Erythroblast (primary cell): Measurements from ENCODE around the gene MED8.

Experiments
- DNase-seq, 2 experiments: peaks; one replicate each; lab custom pipeline; 2025; lab: John Stamatoyannopoulos, UW
- GATA1 ChIP-seq: IDR thresholded peaks from 2 replicates; pipeline ENCODE4 v1.6.1; 2011; ENCODE audit warnings: low read depth, mild to moderate bottlenecking, control low read depth, low read length, moderate library complexity
- POLR2A ChIP-seq: IDR thresholded peaks from 2 replicates; pipeline ENCODE4 v1.6.1; 2011; ENCODE audit warnings: mild to moderate bottlenecking, low read length

Gene MED8

DNA sequence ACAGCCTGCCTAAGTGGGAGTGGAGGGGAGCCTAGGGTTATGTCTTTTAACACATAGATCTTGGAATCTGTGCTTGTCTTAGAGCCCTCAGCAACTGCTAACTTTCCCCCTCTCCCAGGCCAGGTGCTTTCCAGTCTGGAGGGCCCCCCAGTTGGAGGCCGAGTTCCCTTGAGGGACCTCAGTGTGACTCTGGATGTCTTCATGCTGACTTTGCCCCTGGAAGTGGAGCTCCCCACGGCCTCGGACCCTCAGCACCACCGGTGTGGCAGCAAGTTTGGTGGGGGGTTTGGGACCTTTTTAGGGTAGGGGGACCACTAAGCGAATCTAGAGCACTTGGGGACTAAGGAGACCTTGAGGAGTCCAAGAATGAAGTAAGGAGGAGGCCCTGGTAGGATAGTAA is 41.2 kb upstream of the MED8 start:
- no peak for TF ChIP-seq POLR2A
- TF ChIP-seq GATA1, result no peak
- DNase-seq, result no peak

DNA sequence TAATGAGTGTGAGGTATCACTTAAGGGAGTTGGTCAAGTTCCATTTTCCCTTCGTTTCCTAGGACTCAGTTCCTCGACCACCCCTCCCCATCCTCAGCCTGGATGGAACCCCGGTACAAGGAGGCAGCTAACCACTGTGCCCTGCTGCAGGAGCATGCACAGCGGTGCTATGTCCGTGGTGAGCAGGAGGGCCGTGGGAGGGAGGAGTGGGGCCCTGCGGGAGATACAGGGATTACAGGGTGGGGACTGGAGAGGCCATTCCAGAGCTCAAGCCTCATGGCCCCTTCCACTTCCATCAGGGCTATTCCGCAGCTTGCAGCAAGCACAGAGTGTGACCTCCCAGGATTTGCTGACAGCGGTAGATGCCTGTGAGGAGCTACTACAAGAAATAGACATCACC is 38.3 kb upstream of the MED8 start:
- no peak for DNase-seq

GRCh38 chr1:43427524-43427923 is 37.9 kb upstream of the MED8 start:
- TF ChIP-seq POLR2A, result no peak
- TF ChIP-seq GATA1, result no peak
- DNase-seq, result no peak

More for the DNA sequence above, 38.3 kb upstream of the MED8 start:
- TF ChIP-seq GATA1 (no peak), POLR2A (no peak)

DNA sequence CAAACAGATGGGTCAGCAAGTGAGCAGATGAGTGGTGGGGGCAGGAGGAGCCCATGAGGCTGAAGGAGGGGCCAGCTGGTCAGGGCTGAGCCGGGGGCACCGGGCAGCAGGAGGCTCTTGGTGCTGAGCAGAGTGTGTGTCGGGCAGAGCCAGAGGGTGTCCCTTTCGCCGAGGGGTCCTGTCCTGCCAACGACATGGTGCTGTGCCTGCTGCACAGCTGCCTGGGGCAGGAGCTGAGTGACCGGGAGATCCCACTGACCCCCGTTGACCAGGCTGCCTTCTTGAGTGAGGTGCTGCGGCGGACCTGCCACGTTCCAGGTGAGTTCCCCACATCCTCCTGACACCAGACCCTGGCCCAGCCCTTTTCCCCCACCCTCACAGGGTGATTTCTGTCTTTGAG is 36.6 kb upstream of the MED8 start:
- no peak for DNase-seq
- TF ChIP-seq GATA1, result no peak
- no peak for TF ChIP-seq POLR2A

- TF ChIP-seq GATA1 (no peak), POLR2A (no peak)
- DNase-seq, result no peak
Observed at GRCh38 chr1:43425045-43425444, 35.4 kb upstream of the MED8 start.

GRCh38 chr1:43423672-43424550 is 34.3 kb upstream of the MED8 start:
- DNase-seq, result peak in 1 of 2 experiments; percentile 15
- no peak for TF ChIP-seq GATA1
- TF ChIP-seq POLR2A, result no peak

GRCh38 chr1:43422995-43423671 is 33.5 kb upstream of the MED8 start:
- no peak for DNase-seq
- TF ChIP-seq POLR2A, result no peak
- no peak for TF ChIP-seq GATA1

GRCh38 chr1:43421976-43422750 is 32.6 kb upstream of the MED8 start:
- no peak for DNase-seq
- TF ChIP-seq GATA1 (no peak), POLR2A (no peak)

DNA sequence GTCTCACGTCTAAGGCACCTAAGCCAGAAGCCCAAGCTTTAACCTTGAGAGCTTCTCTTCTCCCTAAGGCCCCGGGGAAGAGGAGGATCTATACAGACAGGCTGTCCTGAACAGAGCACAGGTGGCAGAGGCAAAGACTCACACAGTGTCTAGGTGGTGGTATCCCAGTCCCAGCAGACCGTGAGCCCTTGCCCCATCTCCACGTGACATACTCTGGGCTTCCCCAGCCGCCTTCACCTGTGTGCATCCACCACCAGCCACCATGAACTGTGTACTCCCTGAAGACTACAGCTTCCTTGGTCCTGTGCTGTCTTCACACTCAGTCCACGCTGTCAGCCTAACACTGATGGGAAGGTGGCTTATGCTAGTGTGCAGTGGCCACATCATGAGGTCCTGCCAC is 31.8 kb upstream of the MED8 start:
- TF ChIP-seq POLR2A (no peak), GATA1 (no peak)
- no peak for DNase-seq

GRCh38 chr1:43420874-43421273 is 31.3 kb upstream of the MED8 start:
- TF ChIP-seq POLR2A, result no peak
- TF ChIP-seq GATA1, result no peak
- DNase-seq, result no peak

DNA sequence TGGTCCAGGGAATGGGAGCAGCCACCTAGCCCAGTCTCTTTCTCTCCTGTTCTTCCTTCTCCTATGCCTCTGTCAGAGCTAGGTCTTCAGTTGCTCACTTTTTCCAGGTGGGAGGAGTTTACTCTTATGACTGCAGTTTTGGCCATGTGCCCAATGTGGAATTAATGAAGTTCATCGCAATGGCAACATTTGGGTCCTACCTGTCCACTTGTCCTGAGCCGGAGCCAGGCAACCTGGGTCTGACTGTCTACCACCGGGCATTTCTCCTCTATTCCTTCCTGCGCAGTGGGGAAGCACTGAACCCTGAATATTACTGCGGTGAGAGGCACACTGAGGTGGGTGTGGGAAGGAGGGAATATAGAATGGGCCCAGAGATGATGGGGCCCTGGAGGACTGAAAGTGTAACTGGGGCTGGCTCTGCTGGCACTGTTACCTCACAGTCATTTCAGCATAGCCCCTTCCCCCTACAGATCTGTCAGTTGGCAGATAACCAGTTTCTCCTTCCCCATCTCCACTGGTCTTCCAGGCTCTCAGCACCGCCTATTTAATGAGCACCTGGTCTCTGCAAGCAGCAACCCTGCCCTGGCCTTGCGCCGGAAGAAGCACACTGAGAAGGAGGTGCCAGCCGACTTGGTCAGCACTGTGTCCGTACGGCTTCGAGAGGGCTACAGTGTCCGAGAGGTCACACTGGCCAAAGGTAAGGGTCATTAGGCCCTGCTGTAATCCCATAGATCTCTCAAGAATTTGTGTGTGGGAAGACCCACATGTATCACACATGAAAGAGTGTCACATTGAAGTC is 30.2 kb upstream of the MED8 start:
- no peak for DNase-seq
- TF ChIP-seq POLR2A (no peak), GATA1 (no peak)

DNA sequence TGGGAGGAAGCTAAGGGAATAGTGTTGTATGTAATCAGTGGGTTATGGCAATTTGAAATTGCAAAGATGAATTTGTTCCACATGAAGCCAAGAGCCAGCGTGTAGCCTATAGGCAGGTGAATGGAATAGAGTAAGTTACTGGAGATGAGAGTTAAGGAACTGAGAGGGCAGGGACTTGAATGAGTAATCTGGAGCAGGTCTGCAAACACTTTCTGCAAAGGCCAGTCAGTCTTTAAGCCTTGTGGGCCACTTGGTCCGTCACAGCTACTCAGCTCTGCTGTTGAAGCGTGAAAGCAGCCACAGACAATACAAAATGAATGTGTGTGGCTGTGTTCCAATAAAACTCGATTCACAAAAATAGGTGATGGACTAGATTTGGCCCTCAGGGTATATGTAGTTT is 29.3 kb upstream of the MED8 start:
- DNase-seq, result no peak
- no peak for TF ChIP-seq POLR2A
- TF ChIP-seq GATA1, result no peak

GRCh38 chr1:43415901-43416300 is 26.3 kb upstream of the MED8 start:
- no peak for DNase-seq
- no peak for TF ChIP-seq POLR2A
- TF ChIP-seq GATA1, result no peak
